Activated gamma-delta T cell treated with Interleukin-2 at 50 U/mL for 16 hours (primary cell): ENCODE results near the gene CHCHD4.
"Not testable (repeated sequence)": the region's sequence is repeated elsewhere in the genome, so short reads cannot be mapped to it uniquely, and the experiment has no call there.

ENCODE experiments used
- DNase-seq: peaks from one replicate; pipeline ENCODE4 v3.0.0-alpha.2; 2020

CHCHD4 gene

DNA sequence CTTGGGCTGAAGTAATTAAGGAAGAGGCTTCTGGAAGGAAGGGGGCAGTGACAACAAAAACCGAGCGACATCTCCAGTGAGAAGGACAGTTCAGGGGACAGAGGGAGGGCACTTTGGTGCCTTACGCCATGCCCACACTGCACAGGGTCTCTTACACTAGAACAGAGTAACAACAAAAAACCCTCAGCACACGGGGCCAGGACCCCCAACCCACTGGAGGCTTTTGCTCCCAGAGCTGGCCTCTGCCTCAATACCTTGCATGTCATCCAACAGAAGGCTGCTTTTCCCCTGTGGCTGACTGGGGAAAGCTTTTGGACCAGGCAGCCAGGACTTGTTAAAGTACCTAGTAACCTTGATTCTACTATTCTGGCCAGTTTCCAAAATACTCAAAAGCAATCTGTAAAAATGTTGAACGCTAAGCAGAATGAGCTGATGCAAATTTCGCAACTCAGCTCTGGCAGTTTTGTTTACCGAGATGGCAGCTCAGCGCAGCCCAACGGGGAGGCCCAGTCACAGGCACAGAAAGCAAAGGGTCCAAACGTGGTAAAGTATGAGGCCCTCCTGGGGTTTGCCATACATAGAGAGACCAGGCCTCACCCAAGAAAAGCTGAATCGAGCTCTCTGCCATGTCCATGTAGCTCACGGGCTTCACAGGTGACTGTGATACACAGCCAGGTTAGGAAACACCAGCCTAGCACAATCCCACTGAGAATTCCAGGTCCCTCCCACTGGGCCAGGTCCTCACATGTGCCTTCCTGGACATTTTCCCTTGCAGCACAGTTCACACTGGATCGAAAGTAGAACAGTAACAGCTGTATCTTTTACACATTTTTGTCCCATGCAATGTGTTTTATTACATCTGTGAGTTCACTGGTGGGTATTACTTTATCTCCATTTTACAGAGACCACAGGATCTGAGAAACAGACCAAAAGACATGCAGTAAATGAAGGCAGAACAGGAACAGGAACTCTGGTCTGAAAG, 6.0 kb downstream of the CHCHD4 start:
- no peak for DNase-seq

DNA sequence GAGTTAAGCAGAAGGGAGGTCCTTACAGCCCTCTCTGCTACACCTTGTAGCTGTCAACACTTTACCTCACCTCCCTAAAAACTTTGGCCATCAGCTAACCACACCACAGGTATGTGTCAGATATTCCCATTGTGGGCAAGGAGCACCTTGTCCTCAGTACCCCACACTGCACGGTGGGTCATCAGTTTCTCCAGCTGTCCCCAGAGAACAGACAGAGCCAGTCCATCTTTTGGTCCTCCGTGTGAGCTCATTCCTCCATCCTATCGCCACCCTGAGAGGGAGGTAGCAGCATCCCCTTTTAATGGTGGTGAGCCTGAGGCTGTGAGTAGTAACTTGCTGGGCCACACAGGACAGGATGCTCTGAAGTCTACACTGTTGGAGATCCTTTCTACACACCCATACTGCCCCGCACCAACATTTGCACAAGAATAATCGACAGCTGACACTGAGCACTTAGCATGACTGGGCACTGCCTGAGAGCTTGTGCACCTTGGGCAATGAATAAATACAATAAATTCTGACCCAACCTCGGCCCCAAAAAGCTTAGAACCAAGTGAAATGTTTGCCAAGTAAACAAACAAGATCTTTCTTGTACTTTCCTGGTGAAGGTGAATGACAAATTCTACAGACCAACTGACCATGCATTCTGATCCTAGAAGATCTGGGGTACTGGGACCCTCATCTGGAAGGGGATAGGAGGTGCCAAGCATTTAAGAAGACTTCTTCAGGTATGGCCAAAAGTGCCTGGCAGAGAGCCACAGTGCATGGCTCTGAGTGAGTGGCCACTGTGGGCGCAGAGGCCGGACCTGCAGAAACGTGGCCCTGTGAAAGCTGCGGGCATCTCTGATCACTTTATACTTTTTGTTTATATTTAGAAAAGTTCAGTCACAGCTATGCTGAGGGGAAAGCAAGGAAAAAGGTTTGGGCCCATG, 6.9 kb downstream of the CHCHD4 start:
- no peak for DNase-seq

DNA sequence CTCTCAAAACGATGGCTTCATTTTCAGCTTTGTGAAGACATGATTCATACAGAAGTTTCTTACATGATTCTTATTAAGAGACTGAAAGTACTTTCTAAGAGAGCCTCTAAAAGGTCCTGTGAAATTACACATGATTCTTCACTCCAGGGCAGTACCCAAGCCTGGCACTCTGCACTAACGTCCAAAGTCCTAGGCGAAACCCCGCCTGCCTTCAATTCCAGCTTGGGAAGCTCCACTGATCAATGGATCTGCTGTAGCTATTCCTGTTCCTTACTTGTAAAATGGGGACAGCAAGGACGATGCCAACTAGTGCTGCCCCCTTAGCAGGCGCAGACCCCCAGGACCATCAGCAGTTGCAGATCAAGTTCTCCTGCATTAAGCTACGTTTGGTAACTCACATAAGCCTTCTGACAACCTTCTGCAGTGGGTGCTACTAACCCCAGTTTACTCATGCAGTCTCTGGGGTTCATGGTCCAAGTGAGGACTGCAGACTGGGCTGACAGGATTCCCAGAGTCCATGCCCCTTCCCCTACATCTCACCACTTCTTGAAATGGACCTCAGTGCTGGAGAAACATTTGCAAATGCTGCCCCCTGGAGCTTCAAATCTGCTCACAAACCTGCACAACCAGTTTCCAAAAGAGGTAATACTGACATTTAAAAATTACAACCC, 10.6 kb downstream of the CHCHD4 start:
- DNase-seq = no peak

DNA sequence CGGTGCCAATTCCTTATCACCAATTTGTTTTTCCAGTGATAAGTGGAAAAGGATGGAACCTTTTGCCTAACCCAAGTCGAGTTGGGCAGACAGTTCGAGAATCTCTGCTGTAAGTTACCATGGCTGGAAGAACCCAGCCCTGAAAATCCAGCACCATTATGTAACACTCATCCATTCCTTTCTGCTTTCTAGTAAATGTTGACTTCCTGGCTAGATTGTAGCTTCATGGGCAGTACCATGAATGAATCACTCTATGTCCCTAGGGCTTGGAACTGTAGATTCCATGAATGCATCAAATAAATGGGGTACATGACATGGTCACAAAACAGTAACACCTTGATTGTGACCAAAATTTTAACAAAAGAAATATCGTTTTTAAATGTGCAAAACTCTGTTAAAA, 14.0 kb downstream of the CHCHD4 start:
- DNase-seq = no peak

DNA sequence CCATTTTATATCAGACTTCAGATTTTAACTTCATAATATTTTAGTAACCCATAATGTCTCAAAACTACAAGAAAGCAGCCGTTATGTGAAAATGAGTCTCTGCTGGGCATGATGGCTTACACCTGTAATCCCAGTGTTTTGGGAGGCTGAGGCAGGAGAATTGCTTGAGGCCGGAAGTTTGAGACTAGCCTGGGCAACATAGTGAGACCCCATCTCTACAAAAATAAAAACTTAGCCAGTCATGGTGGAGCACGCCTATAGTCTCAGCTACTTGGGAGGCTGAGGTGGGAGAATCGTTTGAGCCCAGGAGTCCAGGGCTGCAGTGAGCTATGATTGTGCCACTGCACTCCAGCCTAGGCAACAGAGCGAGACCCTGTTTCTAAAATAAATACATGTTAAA, 14.8 kb downstream of the CHCHD4 start:
- not testable (repeated sequence) for DNase-seq

DNA sequence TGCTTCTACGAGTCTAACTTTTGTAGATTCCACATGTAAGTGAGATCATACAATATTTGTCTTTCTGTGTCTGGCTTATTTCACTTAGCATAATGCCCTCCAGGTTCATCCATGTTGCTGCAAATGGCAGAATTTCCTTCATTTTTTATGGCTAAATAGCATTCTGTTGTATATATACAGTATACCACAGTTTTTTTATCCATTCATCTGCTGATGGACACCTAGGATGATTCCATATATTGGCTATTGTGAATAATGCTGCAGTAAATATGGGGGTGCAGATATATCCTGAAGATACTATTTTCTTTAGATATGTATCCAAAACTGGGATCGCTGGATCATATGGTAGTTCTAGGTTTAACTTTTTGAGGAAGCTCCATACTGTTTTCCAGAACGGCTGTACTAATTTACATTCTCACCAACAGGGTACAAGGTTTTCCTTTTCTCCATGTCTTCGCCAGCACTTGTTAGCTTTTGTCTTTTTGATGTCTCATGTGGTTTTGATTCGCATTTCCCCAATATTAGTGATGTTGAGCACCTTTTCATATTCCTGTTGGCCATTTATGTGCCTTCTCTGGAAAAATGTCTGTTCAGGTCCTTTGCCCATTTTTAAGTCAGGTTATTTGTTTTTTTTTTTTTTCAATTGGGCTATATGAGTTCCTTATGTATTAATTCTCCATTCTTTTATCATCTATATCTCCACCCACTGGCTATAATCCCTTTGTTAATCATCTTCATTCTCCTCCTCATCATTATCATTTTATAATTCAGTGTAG, 26.9 kb downstream of the CHCHD4 start:
- no peak for DNase-seq

DNA sequence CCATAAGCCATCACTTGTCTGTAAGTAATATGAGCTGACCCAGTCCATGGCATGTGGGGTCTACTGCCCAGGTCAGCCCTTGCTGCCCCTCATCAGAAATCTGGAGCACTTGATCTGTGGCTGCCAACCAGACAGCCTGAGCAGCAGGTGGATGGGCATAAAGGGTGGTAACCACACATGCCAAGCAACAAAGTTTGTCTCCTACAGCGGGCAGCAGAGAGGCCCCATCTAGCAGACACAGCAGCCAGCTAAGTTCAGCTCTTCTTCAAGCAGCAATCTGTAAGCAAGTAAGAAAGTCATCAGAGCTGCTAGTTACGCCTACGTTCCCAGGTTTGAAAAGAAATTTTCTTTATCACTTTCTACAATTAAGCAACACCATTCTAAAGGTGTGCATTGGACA, 27.9 kb downstream of the CHCHD4 start:
- DNase-seq = no peak

DNA sequence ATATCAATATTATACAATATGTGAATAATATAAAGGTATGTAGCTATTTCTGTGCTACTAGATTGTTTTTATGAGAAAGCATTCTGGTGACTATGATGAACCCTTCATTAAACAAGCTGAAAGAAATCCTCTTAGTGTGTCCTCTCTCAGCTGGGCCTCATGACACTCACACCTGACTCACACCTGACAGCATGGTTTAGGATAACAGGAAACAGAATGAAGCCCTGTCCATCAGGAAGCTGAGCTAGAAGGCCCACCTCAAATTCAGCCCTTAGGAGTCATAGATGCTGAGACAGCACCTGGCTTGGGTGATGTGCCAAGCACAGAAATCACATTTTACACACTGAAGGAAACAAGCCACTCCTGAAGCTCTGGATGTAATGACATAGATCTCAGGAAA, 30.8 kb downstream of the CHCHD4 start:
- DNase-seq = no peak

DNA sequence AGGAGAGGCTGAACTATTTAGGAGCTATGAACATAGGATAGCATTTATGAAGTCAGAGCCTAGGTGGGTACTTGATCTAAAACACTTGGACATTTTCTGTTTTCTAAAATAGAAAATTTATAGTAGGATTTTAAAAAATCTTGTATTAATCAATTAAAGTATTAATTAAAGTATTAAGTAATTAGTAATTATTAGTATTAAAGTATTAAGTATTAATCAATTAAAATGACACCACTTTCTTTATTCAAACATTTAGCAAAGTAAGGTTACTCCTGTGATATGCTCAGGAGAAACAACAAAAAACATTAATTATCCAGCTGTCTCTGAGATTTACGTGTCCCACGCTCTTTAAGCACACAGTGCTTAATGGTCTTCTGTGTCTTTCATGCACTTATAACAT, 32.2 kb downstream of the CHCHD4 start:
- no peak for DNase-seq

DNA sequence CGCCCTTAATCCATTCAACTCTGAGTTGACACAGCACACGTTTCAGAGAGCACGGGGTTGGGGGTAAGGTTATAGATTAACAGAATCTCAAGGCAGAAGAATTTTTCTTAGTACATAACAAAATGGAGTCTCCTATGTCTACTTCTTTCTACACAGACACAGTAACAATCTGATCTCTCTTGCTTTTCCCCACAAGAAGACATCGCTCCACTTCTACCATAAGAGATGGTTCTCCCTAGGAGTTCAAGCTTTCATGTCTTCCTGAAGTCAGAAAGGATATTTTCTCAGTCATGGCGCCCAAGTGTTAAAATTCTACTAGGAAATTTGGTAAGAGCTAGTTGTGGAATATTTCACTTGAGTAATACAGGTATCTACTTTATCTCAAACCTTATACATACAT, 32.7 kb downstream of the CHCHD4 start:
- not testable (repeated sequence) for DNase-seq

DNA sequence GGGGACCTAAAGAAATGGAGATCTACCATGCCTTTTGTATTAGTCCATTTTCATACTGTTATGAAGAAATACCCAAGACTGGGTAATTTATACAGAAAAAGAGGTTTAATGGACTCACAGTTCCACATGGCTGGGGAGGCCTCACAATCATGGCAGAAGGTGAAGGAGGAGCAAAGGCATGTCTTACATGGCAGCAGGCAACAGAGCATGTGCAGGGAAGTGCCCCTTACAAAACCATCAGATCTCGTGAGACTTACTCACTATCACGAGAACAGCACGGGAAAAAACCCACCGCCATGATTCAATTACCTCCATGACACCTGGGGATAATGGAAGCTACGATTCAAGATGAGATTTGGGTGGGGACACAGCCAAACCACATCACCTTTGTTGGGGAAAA, 37.2 kb downstream of the CHCHD4 start:
- DNase-seq = not testable (repeated sequence)

DNA sequence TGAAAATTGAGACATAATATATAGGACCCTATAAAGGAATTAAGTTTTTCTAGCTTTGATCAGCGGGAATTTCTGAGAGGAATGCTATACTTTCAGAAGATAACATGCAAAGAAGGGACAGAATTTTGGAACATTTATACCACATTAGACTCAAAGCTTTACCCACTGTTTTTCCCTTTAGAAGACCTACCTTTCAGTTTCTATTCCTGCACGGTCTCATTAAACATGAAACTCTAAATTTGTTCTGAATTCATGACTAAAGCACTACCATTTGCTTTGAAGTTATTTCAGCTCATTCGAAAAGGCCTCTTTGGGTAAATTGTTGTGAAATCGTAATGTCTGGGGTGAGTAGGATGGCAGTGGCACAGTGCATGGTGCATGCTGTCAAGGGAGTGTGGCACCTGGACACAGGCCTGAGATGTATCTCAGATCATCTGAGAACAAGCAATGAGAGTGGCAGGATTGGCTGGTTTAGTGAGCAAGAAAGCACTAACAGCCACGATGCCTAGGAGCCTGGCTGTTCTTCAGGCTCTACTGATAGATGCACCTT, 42.5 kb downstream of the CHCHD4 start:
- DNase-seq = no peak

DNA sequence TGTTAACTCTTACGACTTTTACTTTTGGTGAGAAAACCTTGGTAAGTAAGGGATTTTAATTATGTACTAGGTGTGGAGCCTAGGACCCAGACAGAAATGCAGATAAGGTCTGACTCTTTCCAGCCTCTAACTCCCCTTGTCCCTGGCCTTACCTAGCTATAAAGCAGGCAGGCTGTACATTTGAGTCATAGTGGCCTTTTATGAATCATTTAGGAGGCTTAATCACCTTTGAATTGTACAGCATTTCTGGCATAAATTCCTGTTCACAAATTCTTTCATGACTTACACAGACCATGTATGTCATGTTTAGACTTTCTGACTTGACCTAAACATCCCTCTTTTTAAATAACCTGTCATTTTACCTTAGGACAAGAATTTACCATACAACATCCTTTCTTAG, 47.4 kb downstream of the CHCHD4 start:
- DNase-seq = no peak

DNA sequence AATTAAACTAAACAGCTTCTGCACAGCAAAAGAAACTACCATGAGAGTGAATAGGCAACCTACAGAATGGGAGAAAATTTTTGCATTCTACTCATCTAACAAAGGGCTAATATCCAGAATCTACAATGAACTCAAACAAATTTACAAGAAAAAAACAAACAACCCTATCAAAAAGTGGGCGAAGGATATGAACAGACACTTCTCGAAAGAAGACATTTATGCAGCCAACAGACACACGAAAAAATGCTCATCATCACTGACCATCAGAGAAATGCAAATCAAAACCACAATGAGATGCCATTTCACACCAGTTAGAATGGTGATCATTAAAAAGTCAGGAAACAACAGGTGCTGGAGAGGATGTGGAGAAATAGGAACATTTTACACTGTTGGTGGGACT, 49.4 kb downstream of the CHCHD4 start:
- not testable (repeated sequence) for DNase-seq

DNA sequence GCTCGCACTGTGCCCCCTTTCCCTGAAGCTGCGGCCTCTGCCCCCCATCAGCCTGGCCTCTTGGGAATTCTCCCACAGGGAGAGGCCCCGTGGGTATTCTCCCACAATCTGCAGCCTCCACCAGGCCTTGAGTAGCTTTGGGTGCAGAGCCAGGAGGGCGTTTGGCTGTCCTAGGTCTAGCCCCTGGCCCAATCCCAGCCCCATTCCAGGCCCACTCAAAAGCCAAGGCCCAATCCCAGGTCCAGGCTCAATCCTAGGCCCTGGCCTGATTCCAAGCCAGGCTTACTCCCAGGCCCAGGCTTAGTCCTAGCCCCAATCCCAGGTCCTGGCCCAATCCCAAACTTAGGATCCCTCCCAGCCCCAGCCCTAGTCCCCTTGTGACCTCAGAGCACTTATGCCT, 59.8 kb downstream of the CHCHD4 start:
- no peak for DNase-seq

DNA sequence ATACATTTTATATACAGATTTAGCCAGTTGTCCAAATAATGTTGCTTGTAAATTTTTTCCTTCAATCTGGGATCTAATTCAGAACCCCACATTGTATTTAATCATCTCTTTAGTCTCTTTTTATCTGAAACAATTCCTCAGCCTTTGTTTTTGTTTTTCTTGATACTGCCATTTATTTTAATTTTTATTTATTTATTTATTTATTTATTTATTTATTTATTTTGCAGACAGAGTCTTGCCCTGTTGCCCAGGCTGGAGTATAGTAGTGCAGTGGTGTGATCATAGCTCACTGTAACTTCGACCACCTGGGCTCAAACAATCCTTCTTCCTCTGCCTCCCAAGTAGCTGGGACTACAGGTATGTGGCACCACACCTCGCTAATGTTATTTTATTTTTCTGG, 61.5 kb downstream of the CHCHD4 start:
- DNase-seq = no peak
